ENCODE results near the gene LIPK.

LIPK gene

GRCh38 chr10:88765816-88766215, 59.8 kb downstream of the LIPK start:
- FAIRE-seq, result no peak
- TF ChIP-seq PAX5 (IDR thresholded peaks at IDR 0.05; ENCODE audit: insufficient read depth, low read length, severe bottlenecking) (no peak), POU2F2 (IDR thresholded peaks at IDR 0.05; ENCODE audit: low read depth, low read length) (no peak), POLR2A (IDR thresholded peaks at IDR 0.05; ENCODE audit: low read depth, low read length) (no peak), SPI1 (IDR thresholded peaks at IDR 0.05; ENCODE audit: low read depth, low read length) (no peak), TAF1 (IDR thresholded peaks at IDR 0.05; ENCODE audit: low read depth, low read length) (no peak), POLR2AphosphoS5 (IDR thresholded peaks at IDR 0.05; ENCODE audit: low read depth, low read length) (no peak)

GRCh38 chr10:88769384-88769783, 63.3 kb downstream of the LIPK start:
- no peak for TF ChIP-seq SPI1 (IDR thresholded peaks at IDR 0.05; ENCODE audit: low read depth, low read length)
- TF ChIP-seq PAX5 (IDR thresholded peaks at IDR 0.05; ENCODE audit: insufficient read depth, low read length, severe bottlenecking), result no peak
- no peak for TF ChIP-seq POLR2A (IDR thresholded peaks at IDR 0.05; ENCODE audit: low read depth, low read length)
- no peak for TF ChIP-seq TAF1 (IDR thresholded peaks at IDR 0.05; ENCODE audit: low read depth, low read length)
- no peak for TF ChIP-seq POLR2AphosphoS5 (IDR thresholded peaks at IDR 0.05; ENCODE audit: low read depth, low read length)
- TF ChIP-seq POU2F2 (IDR thresholded peaks at IDR 0.05; ENCODE audit: low read depth, low read length), result no peak
- DNase-seq (ENCODE audit: insufficient read length, low spot score) (no peak), FAIRE-seq (no peak)

More at GRCh38 chr10:88765816-88766215, 59.8 kb downstream of the LIPK start:
- no peak for DNase-seq (ENCODE audit: insufficient read length, low spot score)

- TF ChIP-seq POU2F2 (IDR thresholded peaks at IDR 0.05; ENCODE audit: low read depth, low read length) (no peak), TAF1 (IDR thresholded peaks at IDR 0.05; ENCODE audit: low read depth, low read length) (no peak), POLR2A (IDR thresholded peaks at IDR 0.05; ENCODE audit: low read depth, low read length) (no peak), SPI1 (IDR thresholded peaks at IDR 0.05; ENCODE audit: low read depth, low read length) (no peak)
- DNase-seq (ENCODE audit: insufficient read length, low spot score) (no peak), FAIRE-seq (no peak)
Measured at GRCh38 chr10:88781206-88781605, 75.2 kb downstream of the LIPK start.

GRCh38 chr10:88782222-88782621, 76.2 kb downstream of the LIPK start:
- DNase-seq (ENCODE audit: insufficient read length, low spot score) (no peak), FAIRE-seq (no peak)
- TF ChIP-seq TAF1 (IDR thresholded peaks at IDR 0.05; ENCODE audit: low read depth, low read length), result no peak
- TF ChIP-seq POLR2A (IDR thresholded peaks at IDR 0.05; ENCODE audit: low read depth, low read length), result no peak
- TF ChIP-seq PAX5 (IDR thresholded peaks at IDR 0.05; ENCODE audit: insufficient read depth, low read length, severe bottlenecking), result no peak
- no peak for TF ChIP-seq POLR2AphosphoS5 (IDR thresholded peaks at IDR 0.05; ENCODE audit: low read depth, low read length)
- TF ChIP-seq SPI1 (IDR thresholded peaks at IDR 0.05; ENCODE audit: low read depth, low read length), result no peak
- no peak for TF ChIP-seq POU2F2 (IDR thresholded peaks at IDR 0.05; ENCODE audit: low read depth, low read length)

- FAIRE-seq (no peak), DNase-seq (ENCODE audit: insufficient read length, low spot score) (no peak)
- TF ChIP-seq POLR2A (IDR thresholded peaks at IDR 0.05; ENCODE audit: low read depth, low read length), result no peak
- no peak for TF ChIP-seq PAX5 (IDR thresholded peaks at IDR 0.05; ENCODE audit: insufficient read depth, low read length, severe bottlenecking)
- no peak for TF ChIP-seq POLR2AphosphoS5 (IDR thresholded peaks at IDR 0.05; ENCODE audit: low read depth, low read length)
- TF ChIP-seq POU2F2 (IDR thresholded peaks at IDR 0.05; ENCODE audit: low read depth, low read length), result no peak
- no peak for TF ChIP-seq TAF1 (IDR thresholded peaks at IDR 0.05; ENCODE audit: low read depth, low read length)
- TF ChIP-seq SPI1 (IDR thresholded peaks at IDR 0.05; ENCODE audit: low read depth, low read length), result no peak
Measured at GRCh38 chr10:88783724-88784123, 77.7 kb downstream of the LIPK start.

GRCh38 chr10:88786032-88786770, 80.2 kb downstream of the LIPK start:
- no peak for FAIRE-seq
- no peak for DNase-seq (ENCODE audit: insufficient read length, low spot score)
- TF ChIP-seq POLR2AphosphoS5 (IDR thresholded peaks at IDR 0.05; ENCODE audit: low read depth, low read length) (no peak), POU2F2 (IDR thresholded peaks at IDR 0.05; ENCODE audit: low read depth, low read length) (no peak), POLR2A (IDR thresholded peaks at IDR 0.05; ENCODE audit: low read depth, low read length) (no peak), TAF1 (IDR thresholded peaks at IDR 0.05; ENCODE audit: low read depth, low read length) (no peak)

- DNase-seq (ENCODE audit: insufficient read length, low spot score) (no peak), FAIRE-seq (no peak)
- no peak for TF ChIP-seq POU2F2 (IDR thresholded peaks at IDR 0.05; ENCODE audit: low read depth, low read length)
- TF ChIP-seq POLR2A (IDR thresholded peaks at IDR 0.05; ENCODE audit: low read depth, low read length), result no peak
- TF ChIP-seq PAX5 (IDR thresholded peaks at IDR 0.05; ENCODE audit: insufficient read depth, low read length, severe bottlenecking), result no peak
- no peak for TF ChIP-seq POLR2AphosphoS5 (IDR thresholded peaks at IDR 0.05; ENCODE audit: low read depth, low read length)
- TF ChIP-seq SPI1 (IDR thresholded peaks at IDR 0.05; ENCODE audit: low read depth, low read length), result no peak
- no peak for TF ChIP-seq TAF1 (IDR thresholded peaks at IDR 0.05; ENCODE audit: low read depth, low read length)
Measured at GRCh38 chr10:88787463-88787862, 81.4 kb downstream of the LIPK start.

- FAIRE-seq (no peak), DNase-seq (ENCODE audit: insufficient read length, low spot score) (no peak)
- TF ChIP-seq TAF1 (IDR thresholded peaks at IDR 0.05; ENCODE audit: low read depth, low read length) (no peak), PAX5 (IDR thresholded peaks at IDR 0.05; ENCODE audit: insufficient read depth, low read length, severe bottlenecking) (no peak), POLR2AphosphoS5 (IDR thresholded peaks at IDR 0.05; ENCODE audit: low read depth, low read length) (no peak), POLR2A (IDR thresholded peaks at IDR 0.05; ENCODE audit: low read depth, low read length) (no peak), SPI1 (IDR thresholded peaks at IDR 0.05; ENCODE audit: low read depth, low read length) (no peak), POU2F2 (IDR thresholded peaks at IDR 0.05; ENCODE audit: low read depth, low read length) (no peak)
Measured at GRCh38 chr10:88788924-88789323, 82.9 kb downstream of the LIPK start.

GRCh38 chr10:88791924-88792323, 85.9 kb downstream of the LIPK start:
- TF ChIP-seq POLR2AphosphoS5 (IDR thresholded peaks at IDR 0.05; ENCODE audit: low read depth, low read length), result no peak
- no peak for TF ChIP-seq POLR2A (IDR thresholded peaks at IDR 0.05; ENCODE audit: low read depth, low read length)
- no peak for TF ChIP-seq POU2F2 (IDR thresholded peaks at IDR 0.05; ENCODE audit: low read depth, low read length)
- no peak for TF ChIP-seq SPI1 (IDR thresholded peaks at IDR 0.05; ENCODE audit: low read depth, low read length)
- TF ChIP-seq TAF1 (IDR thresholded peaks at IDR 0.05; ENCODE audit: low read depth, low read length), result no peak
- TF ChIP-seq PAX5 (IDR thresholded peaks at IDR 0.05; ENCODE audit: insufficient read depth, low read length, severe bottlenecking), result no peak
- FAIRE-seq (no peak), DNase-seq (ENCODE audit: insufficient read length, low spot score) (no peak)

GRCh38 chr10:88792661-88793060, 86.6 kb downstream of the LIPK start:
- DNase-seq (ENCODE audit: insufficient read length, low spot score) (no peak), FAIRE-seq (peak; percentile 80)
- no peak for TF ChIP-seq PAX5 (IDR thresholded peaks at IDR 0.05; ENCODE audit: insufficient read depth, low read length, severe bottlenecking)
- no peak for TF ChIP-seq POLR2A (IDR thresholded peaks at IDR 0.05; ENCODE audit: low read depth, low read length)
- TF ChIP-seq TAF1 (IDR thresholded peaks at IDR 0.05; ENCODE audit: low read depth, low read length), result no peak
- TF ChIP-seq POU2F2 (IDR thresholded peaks at IDR 0.05; ENCODE audit: low read depth, low read length), result no peak
- TF ChIP-seq SPI1 (IDR thresholded peaks at IDR 0.05; ENCODE audit: low read depth, low read length), result no peak
- no peak for TF ChIP-seq POLR2AphosphoS5 (IDR thresholded peaks at IDR 0.05; ENCODE audit: low read depth, low read length)
